SKM-1 treated with dmso at 0.1 percent for 144 hours (cell line): Measurements from ENCODE around the gene CCDC124.

Experiments
- DNase-seq: peaks from one replicate; lab custom pipeline; 2025; ENCODE audit not compliant: unreplicated experiment; lab: John Stamatoyannopoulos, UW

Gene CCDC124

DNA sequence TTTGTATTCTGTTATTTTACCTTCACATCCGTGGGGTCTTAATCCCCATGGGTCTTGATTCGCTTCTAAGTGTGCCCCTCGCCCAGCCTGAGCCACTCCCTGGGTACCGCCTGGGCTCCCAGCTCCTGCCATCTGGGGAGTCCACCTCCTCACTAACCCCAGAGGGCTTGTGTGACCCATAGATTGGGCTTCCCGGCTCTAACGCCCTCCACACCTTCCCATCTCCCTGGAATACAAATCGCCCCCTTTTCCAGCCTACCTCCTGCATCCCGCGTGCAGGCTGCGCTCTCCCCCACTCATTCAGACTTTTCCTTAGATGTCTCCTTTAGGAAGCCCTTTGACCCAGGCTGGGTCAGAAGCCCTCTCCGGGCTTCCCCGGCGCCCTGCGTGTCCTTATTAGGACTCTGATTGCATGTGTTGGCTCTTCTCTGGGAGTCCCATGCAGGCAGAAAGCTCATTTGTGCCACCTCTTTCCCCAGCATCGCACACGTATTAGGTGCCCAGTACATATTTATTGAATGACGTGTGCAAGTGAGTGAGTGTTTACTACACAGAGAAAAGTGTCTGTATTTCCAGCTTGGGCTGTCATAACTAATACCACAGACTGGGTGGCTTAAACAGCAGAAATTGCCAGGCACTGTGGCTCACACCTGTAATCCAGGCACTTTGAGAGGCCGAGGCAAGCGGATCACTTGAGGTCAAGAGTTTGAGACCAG is 757 bp downstream of the CCDC124 start:
- DNase-seq, result no peak

DNA sequence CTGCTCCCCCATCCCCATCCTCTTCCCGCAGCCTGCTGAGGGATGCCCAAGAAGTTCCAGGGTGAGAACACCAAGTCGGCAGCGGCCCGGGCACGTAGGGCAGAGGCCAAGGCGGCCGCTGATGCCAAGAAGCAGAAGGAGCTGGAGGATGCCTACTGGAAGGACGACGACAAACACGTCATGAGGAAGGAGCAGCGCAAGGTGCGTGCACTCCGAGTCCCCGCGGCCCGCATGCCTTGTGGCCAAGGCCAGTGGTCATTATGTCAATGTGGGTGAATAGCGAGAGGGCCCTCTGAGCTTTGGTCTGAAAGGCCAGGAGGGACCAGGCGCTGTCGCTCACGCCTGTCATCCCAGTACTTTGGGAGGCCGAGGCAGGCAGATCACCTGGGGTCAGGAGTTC is 3.6 kb downstream of the CCDC124 start:
- no peak for DNase-seq

DNA sequence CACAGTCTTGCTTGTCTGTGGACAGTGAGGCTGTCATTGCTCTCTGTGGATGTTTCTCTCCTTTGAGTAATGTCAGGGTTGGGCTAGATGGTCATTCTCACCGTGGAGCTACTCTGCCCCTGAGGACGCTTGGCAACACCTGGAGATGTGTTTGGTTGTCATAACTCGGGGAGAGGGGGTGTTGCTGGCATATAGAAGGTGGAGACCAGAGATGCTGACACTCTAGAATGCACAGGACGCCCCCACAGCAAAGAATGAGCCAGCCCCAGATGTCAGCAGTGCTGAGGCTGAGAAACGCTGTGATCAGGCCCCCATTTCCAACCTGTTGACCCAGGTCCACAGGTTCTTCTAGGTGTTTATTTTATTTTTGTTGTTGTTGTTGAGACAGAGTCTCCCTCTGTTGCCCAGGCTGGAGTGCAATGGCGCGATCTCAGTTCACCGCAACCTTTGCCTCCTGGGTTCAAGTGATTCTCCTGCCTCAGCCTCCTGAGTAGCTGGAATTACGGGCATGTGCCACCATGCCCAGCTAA is 4.6 kb downstream of the CCDC124 start:
- DNase-seq, result no peak

DNA sequence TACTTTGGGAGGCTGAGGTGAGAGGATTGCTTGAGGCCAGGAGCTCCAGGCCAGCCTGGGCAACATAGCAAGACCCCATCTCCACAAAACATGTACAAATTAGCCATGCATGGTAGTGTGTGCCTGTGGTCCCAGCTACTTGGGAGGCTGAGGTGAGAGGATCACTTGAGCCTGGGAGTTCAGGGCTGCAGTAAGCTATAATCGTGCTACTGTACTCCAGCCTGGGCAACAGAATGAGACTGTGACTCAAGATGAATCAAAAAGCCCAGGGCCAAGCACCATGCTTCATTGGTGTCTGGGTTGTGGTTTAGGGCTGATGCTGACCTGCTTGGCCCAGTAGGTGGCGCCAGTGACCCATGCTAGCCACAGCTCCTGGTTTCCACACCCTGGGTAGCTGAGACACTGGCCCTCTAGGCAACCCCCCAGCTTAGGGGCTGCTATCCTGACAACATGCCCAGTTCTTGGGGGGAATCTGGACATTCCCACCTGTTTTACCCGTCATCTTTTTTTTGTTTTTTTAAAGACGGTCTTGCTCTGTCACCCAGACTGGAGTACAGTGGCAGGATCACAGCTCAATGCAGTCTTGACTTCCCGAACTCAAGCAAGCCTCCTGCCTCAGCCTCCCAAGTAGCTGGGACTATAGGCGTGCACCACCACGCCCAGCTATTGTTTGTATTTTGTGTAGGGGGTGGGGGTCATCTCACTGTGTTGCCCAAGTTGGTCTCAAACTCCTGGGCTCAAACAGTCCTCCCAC is 5.5 kb downstream of the CCDC124 start:
- peak; percentile 40 for DNase-seq

DNA sequence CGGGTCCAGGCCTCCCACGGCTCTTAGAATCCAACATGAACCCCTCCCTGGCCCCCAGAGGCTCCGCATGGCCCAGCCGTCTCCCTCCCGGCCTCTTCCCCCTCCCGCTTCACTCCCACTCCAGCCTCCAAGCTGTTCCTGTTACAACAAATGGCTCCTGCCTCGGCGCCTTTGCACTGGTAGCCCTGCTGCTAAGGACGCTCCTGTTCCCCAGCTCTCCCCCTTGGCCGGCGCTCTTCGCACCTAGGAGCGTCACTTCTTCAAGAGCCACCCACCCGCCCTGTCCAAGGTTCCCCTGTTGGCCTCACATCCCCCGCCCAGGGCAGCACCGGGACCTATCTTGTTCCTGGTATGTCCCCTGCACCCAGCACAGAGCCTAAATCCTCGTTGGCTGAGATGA is 9.4 kb downstream of the CCDC124 start:
- no peak for DNase-seq

DNA sequence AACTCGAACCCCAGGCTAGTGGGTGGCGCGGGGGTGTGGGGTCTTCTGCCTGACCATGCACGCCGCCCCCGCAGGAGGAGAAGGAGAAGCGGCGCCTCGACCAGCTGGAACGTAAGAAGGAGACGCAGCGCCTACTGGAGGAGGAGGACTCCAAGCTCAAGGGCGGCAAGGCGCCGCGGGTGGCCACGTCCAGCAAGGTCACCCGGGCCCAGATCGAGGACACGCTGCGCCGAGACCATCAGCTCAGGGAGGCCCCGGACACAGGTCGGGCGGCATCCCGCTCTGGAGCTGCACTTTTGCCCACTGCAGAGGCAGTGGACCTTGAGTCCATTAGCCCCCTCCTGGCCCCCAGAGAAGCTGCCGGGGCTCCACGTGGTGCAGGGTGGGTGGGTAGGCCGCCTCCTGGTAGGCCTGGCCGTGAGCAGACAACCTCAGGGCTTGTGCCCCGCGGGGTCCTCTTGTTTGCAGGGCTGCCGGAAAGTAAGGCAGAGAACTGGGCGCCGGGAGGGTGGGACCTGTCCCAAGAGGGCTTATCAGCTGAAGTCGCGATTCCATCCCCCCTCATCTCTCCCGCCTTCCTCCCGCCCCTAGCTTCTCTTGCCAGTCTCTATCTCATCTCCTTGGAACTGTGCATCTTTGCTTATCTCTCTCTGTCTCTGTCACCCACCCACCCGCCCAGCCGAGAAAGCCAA is 9.9 kb downstream of the CCDC124 start:
- DNase-seq, result no peak

DNA sequence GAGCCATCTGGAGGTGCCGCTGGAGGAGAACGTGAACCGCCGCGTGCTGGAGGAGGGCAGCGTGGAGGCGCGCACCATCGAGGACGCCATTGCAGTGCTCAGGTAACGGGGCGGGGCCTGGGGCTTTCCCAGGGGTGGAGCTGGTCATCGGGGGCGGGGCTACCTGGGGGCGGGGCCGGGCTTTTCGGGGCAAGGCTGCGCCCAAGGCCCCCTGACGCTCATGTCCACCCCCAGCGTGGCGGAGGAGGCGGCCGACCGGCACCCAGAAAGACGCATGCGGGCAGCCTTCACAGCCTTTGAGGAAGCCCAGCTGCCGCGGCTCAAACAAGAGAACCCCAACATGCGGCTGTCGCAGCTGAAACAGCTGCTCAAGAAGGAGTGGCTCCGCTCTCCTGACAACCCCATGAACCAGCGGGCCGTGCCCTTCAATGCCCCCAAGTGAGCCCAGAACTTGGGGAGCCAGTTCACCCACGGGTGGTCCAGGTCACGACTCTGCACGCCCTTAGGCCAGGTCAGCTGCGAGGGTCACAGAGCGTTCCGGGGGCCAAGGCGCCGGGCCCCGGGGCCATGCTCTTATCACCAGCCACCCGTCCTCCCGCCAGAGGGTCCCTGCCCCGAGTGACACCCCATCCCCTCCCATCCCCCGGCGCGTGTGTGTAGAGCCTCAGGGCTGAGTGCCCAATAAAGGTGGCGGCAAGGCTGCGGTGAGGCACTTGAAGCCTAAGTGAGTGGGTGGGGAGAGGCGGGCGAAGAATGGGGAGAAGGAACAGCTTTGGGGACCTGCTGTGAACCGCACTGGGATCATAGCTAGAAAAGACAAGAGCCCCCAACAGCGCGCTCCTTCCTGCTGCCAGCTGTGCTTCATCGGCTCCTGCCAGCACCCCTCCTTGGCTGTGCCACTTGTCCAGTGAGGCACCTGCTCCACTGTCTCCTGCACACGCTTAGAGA is 10.7 kb downstream of the CCDC124 start:
- no peak for DNase-seq

DNA sequence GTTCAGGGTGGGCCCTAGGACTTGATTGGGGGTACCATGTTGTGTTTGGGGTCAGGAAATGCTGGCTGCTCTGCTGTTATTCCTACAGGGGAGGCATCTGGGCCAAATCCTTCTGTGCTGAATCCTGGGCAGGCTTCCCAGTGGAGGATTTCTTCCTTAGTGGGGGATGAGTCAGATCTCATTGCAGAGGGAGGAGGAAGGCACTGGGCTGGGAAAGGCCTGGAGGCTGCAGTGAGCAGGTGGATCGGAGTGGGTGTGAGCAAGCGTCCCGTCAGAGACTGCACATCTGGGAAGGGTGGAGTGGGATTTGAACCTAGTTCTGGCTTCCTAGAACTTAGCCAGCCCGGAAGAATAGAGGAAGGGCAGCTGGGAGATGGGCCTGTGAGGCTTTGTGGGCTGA is 11.5 kb downstream of the CCDC124 start:
- no peak for DNase-seq

DNA sequence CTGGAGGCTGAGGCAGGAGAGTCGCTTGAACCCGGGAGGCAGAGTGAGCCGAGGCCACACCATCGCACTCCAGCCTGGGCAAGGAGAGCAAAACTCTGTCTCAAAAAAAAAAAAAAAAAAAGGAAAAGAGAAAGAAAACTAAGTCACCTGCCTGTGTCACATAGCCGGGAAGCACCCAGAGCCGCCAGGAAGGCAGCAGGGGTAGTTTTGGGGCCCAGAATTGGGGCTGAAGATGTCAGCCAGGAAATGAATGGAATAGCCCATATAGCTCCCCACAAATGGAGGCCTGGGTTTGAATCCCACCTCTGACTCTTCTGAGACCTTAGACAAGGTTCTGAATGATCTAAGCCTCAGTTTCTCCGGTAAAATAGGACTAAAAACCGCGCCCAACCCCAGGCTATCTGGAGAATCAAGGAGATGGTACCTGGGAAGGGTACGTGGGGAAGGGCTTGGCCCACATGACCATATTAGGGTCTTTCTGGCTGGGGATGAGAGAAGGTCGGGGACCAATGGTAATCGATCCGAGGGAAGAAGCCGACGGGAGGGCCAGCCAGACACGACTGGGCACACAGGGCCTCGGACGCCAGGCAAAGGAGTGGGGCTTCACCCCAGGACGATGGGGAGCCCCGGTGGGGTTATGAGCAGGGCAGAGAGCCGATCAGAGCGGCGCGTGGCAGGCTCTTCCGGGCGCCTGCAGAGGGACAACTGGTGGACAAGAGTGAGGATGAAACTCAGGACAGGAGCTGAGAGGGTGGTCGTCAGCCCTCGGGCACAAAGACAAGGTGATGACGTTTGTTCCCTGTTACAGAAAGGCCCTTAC is 14.4 kb downstream of the CCDC124 start:
- DNase-seq, result no peak

DNA sequence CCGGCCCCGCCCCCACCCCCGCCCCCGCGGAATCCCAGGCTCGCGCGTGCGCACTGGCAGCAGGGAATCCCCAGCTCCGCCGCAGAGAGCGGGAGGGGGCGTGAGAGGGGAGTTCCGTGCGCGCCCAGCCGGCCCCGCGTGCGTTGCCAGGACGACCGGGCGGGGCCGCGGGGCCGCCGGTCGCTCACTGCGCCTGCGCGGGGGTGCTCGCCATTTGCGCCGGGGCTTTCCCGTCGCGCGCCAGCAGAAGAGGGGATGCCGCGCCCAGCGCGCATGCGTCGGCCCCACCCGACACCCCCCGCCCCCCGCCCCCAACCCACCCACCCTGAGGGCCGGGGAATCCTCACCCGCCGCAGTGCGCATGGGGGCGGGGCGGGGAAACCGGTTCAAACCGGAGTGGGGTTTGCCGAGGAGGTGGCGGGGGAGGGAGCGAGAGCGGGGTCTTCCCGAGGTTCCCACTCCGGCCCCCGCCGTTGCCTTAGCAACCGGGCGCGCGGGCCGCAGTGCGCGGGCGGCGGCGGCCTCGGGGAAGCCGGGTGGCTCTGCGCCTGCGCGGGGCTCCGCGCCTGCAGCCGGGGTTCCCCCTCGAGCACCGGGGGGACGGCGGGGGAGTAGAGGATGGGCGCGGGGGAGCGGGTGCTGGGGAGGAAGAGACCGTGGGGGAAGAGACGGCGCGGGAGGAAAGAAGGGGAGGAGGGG is 15.1 kb downstream of the CCDC124 start:
- peak; percentile 90 for DNase-seq

DNA sequence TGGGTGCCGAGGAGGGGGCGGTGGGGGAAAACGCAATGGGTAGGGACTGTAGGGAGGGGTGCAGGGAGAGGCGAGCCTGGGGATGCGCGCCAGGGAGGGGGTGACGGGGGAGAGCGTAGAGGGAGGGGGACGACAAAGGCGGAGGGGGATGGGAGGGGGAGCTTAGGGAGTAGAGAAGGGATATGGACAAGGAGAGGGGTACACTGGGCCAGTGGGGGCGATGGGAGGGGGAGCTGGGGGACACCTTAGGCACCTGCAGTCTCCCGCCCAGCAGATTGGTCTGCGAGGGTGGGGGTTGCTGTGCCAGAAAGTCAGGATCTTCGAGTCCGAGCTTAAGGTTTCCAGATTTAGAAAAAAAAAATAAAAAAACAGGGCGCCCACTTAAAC is 15.7 kb downstream of the CCDC124 start:
- no peak for DNase-seq

DNA sequence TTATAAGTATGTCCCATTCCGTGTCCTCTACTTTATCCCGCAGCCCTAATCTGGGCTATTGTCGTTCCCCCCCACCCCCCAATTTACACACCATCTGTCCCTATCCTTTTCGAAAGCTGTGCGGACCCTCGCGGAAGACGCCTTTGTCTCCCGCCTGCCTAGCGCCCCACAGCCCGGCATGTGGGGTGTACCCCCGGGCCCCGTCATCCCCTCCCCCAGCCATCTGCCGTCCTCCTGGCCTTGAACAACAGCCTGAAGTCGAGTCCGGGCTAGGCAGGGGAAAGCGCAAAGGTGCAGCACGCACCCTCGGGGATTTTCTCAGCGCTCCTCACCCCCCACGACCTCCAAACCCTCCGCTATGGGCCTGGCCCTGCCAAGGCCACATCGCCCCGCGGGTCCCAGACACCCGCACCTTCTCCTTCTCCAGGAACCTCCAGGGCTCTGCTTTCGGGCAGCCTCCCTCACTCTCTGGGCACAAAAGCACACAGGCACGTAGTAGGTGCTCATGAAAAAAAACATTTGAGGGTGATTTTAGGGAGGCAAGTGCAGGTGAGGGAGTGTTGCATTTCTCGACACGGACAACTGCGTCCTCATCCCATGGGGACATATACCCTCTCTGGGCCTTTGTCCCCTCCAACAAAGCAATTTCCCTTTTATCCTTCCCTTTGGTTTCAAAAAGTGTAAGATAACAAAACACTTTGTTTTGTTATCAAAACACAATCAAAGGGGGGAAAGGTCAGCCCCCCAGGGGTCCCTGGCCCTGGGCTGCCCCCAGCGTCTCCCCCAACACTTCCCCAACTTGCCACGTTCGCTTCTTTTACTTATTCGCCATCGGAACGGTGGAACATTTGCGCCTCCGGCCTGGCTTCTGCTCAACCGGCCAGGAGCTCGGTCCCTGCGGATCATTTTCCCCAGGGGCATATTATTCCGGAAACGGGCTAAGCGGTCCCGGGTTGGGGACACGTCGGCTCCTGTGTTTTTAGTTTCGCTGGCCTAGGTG is 16.4 kb downstream of the CCDC124 start:
- no peak for DNase-seq

DNA sequence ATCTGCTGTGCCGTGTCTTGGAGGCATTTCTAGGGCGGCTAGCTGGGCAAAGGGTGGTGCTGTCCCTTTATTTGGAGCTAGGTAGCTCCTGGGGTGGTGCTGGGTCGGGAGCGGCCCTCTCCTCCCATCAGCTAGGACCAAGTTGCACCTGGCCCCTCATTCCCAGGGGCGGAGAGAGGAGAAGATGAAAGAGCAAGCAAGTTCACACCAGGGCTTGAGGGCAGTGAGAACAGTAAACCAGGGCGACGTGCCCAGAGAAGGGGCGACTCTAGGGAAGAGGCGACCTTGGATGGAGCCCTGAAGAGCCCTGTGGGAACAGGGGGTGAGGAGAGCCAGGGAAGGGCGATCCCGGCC is 17.1 kb downstream of the CCDC124 start:
- DNase-seq, result no peak

DNA sequence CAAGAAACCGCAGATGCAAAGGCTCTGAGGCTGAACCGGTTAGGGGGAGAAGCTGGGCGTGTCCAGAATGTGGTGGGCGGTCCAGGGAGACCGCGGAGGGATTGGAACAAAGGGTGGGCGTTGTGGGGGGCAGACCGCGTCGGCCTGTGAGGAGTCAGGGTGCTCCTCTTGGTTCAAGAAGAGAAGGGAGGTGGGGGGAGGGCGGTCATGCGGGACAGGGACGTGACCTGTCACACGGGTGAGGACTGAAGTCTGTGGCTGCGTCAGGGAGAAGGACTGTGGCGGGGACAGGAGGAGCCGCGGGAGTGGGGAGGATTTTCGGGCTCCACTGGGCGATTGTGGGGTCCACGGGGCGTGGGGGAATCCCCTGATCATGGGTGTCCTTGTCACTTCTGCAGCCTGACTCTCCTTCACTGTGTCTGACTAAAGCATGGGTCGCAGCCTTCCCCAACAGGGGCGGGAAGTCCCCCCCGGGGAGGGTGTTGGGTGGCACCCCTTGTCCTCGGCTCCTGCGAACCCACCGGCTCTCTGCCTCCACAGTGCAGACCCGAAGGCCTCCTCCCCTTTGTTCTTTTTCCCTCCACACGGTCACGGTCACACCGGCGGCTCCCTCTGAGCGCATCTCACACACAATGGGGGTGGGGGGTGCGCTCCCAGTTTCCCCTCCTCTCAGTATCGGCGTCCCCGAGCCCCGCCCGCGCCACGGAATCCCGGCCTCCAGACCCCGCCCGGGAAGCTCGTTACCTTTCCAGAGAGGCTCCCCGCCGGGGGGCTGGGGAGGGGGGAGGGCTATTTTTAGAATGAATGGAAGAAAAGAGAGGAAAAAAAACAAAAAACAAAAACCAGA is 17.7 kb downstream of the CCDC124 start:
- no peak for DNase-seq

DNA sequence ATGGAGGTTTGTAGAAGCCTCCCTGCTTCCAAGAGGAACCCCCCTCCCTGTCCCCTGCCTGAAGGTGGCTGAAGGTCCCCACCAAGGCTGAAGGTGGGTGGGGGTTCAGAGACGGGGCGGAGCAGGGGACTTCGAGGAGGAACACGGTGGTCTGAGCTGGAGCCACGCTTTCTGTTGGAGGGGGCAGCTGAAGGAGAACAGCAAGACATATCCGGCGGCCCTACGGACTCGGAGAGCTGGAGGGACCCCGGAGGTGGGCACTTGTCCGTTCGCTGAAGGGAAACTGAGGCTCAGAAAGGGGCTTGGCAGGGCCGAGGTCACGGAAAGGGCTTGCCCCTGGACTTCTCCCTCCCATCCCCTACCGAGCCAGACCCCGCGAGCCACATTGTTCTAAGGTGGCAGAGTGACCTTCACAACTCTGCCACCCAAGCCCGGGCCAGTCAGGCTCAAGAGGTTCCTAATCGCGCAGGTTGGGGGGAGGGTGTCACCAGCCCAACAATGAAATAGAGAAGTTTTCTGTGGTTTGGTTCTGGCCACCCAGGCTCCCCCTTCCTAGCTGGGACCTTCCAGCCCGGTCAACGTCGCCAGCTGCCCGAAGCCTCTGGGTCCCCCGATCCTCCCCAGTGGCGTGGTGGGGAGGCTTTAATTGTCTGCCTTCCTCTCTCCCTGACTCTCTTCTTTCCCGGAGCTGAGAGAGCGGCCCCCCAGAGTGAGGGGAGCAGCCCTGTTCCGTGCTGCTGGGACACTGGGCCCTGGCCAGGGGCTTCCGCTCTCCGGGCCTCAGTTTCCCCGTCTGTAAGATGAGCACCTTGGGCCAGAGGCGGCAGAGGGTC is 18.6 kb downstream of the CCDC124 start:
- DNase-seq, result no peak
